Spleen (tissue), 7 donors: ENCODE results near the gene HMGB4.

Experiments
- CTCF ChIP-seq, 11 experiments: fragments of 200-600 bp in 7 of 11; fragments of 450-650 bp in 4 of 11; sonication (generic) in 4 of 11; IDR thresholded peaks in 8 of 11; conservative IDR thresholded peaks in 3 of 11; 1 replicate in 7 of 11; 2 replicates in 4 of 11; pipeline versions ENCODE4 v1.4.0 to v1.8.0; 2016 to 2021; ENCODE audit warnings: antibody characterized with exemption in 11 of 11, inconsistent platforms in 4 of 11, mild to moderate bottlenecking in 1 of 11
- POLR2A ChIP-seq, 3 donors: fragments of 450-650 bp; IDR thresholded peaks; one replicate each; pipeline ENCODE4 v1.5.1; 2017; ENCODE audit warnings: antibody characterized with exemption in 3 of 3, mild to moderate bottlenecking in 1 of 3
- POLR2AphosphoS5 ChIP-seq, 3 donors: sonication (generic); formaldehyde crosslinking; IDR thresholded peaks; one replicate each; pipeline ENCODE4 v1.5.1; 2017; ENCODE audit warnings: antibody characterized with exemption in 3 of 3
- donor health status: DM: no; HTN: no; CAD: no; lungs with moderate emphysema.
- donor health status: DM: no; HTN: no; CAD: no.
- donor health status: DM: no; HTN: no; CAD: no.

- TF ChIP-seq CTCF (IDR thresholded peaks at IDR 0.05 in 8 of 11, conservative IDR thresholded peaks at IDR 0.05 in 3 of 11) (no peak), POLR2A (IDR thresholded peaks at IDR 0.05) (no peak), POLR2AphosphoS5 (IDR thresholded peaks at IDR 0.05) (no peak)
Measured at GRCh38 chr1:33867684-33868083, 3.8 kb downstream of the HMGB4 start.
